HG02885 (cell line): Measurements from ENCODE around the gene MDM4.

ENCODE experiments used
- ATAC-seq: cut with Tn5 transposase; IDR thresholded peaks from one replicate; pipeline ENCODE4 v1.9.1; 2021; ENCODE audit warnings: mild to moderate bottlenecking; ENCODE audit not compliant: unreplicated experiment, poor library complexity

The MDM4 gene

GRCh38 chr1:204599098-204599497 is 82.9 kb downstream of the MDM4 start:
- no peak for ATAC-seq

- no peak for ATAC-seq
Observed at GRCh38 chr1:204599596-204599995, 83.4 kb downstream of the MDM4 start.

GRCh38 chr1:204600203-204600602 is 84.0 kb downstream of the MDM4 start:
- ATAC-seq, result no peak

DNA sequence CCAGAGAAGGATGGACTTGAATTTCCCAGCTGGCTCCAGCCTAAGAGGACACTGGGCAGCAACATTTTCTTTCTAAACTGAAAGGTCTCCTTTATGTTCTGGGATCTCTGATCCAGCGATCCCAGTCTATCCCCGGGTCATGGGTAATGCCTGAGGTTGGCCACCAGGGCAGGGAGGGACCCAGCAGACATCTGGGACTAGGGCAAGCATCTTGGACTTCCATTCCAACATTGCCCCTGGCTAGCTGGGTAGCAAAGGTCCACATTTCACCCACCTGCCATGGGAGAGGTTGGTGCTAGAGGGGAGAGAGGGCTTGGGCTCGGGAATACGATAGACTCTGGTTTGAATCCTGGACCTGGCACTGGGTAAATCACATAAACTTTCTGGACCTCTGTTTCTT is 84.8 kb downstream of the MDM4 start:
- ATAC-seq, result no peak

DNA sequence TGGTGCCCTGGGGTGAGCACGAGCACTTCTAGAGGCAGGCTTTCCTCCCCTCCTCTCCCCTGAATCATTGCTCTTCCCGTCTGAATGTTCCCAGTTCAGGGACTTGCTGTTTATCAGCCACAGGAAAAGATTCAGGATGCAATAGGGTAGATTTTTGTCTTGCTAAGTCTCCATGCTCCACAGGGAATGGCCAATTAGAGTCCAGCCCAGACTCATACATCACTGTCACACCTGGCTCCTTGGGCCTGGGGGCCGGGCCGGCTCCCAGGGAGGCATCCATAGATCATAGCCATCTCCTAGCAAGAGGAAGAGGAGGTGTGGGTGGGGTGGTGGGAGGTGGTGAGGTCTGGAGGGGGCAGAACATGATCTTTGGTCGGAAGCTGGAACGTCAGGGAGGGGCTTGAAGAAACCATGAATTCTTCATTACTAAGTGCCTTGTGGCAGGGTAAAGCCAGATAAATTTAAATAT is 85.9 kb downstream of the MDM4 start:
- no peak for ATAC-seq

DNA sequence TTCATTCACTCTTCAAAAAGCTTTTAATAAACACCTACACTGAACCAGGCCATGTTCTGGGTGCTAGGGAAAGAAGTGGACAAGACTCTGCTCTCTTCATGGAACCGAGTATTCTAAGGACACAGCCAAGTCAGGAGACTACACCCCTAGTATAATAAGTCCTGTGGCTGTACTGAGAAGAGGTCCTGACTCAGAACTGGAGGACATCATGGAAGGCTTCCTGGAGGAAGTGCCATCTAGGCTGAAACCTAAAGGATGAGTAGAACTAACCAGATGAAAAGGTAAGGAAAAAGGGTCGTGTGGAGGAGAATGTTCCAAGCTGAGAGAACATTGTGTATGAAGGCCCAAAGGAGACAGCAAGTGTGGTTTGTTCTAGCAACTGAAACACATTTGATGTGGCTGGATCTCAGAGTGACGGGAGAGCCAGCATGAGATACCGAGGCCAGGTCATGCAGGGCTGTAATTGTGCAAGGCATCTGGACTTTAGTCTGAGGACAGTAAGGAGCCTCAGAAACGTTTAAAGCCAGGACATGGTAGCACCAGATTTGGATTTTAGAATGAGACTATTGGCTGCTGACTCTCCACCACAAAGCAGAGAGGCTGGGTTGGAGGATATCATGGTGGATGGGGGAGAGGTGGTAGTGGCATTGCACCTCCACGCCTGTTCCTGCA is 86.8 kb downstream of the MDM4 start:
- ATAC-seq, result no peak

DNA sequence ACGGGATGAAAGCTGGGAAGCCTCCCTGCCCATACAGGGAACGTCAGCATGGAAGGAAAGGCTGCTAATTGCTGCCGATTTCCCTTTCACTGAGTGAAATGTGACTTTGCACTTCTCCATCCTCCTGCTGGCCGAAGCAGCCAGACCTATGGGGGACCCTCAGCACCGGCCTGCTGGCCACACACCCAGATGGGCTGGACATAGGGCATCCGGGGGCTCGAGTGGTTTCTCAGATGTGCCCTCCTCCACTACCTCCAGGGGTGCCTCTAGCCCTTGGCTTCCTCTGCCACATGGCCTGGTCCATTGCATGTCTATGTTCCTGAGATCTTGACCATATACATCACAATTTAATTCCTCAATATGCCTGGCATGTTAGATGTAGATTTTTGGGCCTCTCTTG is 89.6 kb downstream of the MDM4 start:
- ATAC-seq, result no peak
